Psoas muscle (tissue), 8 donors: Measurements from ENCODE around the gene RNU5D-1. TPM values are rescaled to one million over a fixed set of nuclear protein-coding genes. Genes with fewer than 3 reads are reported as not detected.

Source experiments
- ATAC-seq, 4 donors: fragments of 200-7000 bp; cut with Tn5 transposase; one replicate each; pipeline ENCODE4 v1.9.1; 2020; ENCODE audit warnings: moderate library complexity in 3 of 4, mild to moderate bottlenecking in 2 of 4
- DNase-seq, 2 donors: peaks; one replicate each; pipeline ENCODE4 v3.0.0-alpha.2; 2020
- H3K27ac ChIP-seq: fragments of 200-600 bp; one replicate; pipeline ENCODE4 v1.8.0; 2022
- H3K27me3 ChIP-seq, 3 donors: fragments of 200-600 bp in 1 of 3; one replicate each; pipeline versions ENCODE4 v1.6.1 to v1.8.0; 2013 to 2022; ENCODE audit warnings: low read length in 2 of 3, mild to moderate bottlenecking in 2 of 3, moderate library complexity in 1 of 3; ENCODE audit not compliant: insufficient read depth in 3 of 3
- H3K36me3 ChIP-seq, 2 donors: fragments of 200-600 bp in 1 of 2; one replicate each; pipeline versions ENCODE4 v1.6.1 to v1.8.0; 2013 to 2022; ENCODE audit warnings: low read depth in 1 of 2, mild to moderate bottlenecking in 1 of 2, moderate library complexity in 1 of 2; ENCODE audit not compliant: insufficient read depth in 1 of 2
- H3K4me1 ChIP-seq: fragments of 200-600 bp; one replicate; pipeline ENCODE4 v1.8.0; 2022
- H3K4me3 ChIP-seq: fragments of 200-600 bp; one replicate; pipeline ENCODE4 v1.8.0; 2022; ENCODE audit warnings: mild to moderate bottlenecking
- H3K9me3 ChIP-seq: fragments of 200-600 bp; one replicate; pipeline ENCODE4 v1.8.0; 2022
- WGBS, 3 donors: extraction: QIAGEN DNeasy Blood & Tissue Kit; methylation state at CpG; one replicate each; pipeline versions ENCODE4 v1.1.6 to v1.1.7; 2013; 5-methylcytosine and 5-hydroxymethylcytosine counted together
- intact Hi-C, 2 donors: fragments of 100-400 bp; cut with DNase I; formaldehyde crosslinking; loops; one replicate each; pipeline versions ENCODE4 v1.11.0 to v1.14.2; 2022
- polyA plus RNA-seq, 3 donors: library from polyadenylated mRNA; stranded (reverse); fragments of 200-250 nt; gene quantifications; one replicate each; pipeline ENCODE4 v1.2.3, GENCODE V29; 2013
- total RNA-seq, 4 donors: library from RNA; stranded (reverse); fragmentation: NEBNext Ultra II Directional in 2 of 4; extraction: Animal tissue kit (Norgen Biotek cat#: 25700) in 2 of 4; gene quantifications; one replicate each; pipeline versions ENCODE4 v1.2.1 to v1.2.4, GENCODE V29; 2021 to 2023
- TF ChIP-seq, protein P1 (sequence below): fragments of 200-600 bp; IDR thresholded peaks from one replicate; pipeline ENCODE4 v1.8.0; 2022; ENCODE audit warnings: antibody characterized with exemption
- donor health status: healthy with polysubstance abuse.
- donor health status: DM: no; HTN: no; CAD: no; lungs with moderate emphysema.
- donor health status: Bipolar disorder and iron deficiency.
- donor health status: healthy.
- donor health status: DM: yes; HTN: yes; CAD: no.
- donor health status: DM: no; HTN: no; CAD: no.
- donor health status: DM: no; HTN: no; CAD: no.
- donor health status: DM: yes; HTN: yes; CAD: no.

RNU5D-1 gene
- total and polyA plus RNA-seq, 7 donors, result not detected

GRCh38 chr1:44723064-44723463 is 7.9 kb downstream of the RNU5D-1 start:
- H3K4me3 ChIP-seq, result no peak overlapping the region
- intact Hi-C loops, result no loop called here
- ATAC-seq (no peak), DNase-seq (no peak)
- H3K27ac ChIP-seq, result no peak overlapping the region
- 69 to 75% (median 70%) methylated on average over 9 of the region's 9 CpGs for WGBS, 3 donors
- H3K4me1 ChIP-seq, result no peaks in the 10 kb centered on the region
- no peaks in the 10 kb centered on the region for H3K9me3 ChIP-seq
- TF ChIP-seq, protein P1, sequence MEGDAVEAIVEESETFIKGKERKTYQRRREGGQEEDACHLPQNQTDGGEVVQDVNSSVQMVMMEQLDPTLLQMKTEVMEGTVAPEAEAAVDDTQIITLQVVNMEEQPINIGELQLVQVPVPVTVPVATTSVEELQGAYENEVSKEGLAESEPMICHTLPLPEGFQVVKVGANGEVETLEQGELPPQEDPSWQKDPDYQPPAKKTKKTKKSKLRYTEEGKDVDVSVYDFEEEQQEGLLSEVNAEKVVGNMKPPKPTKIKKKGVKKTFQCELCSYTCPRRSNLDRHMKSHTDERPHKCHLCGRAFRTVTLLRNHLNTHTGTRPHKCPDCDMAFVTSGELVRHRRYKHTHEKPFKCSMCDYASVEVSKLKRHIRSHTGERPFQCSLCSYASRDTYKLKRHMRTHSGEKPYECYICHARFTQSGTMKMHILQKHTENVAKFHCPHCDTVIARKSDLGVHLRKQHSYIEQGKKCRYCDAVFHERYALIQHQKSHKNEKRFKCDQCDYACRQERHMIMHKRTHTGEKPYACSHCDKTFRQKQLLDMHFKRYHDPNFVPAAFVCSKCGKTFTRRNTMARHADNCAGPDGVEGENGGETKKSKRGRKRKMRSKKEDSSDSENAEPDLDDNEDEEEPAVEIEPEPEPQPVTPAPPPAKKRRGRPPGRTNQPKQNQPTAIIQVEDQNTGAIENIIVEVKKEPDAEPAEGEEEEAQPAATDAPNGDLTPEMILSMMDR, result no peak
- H3K27me3 ChIP-seq, result no peaks in the 10 kb centered on the region
- H3K36me3 ChIP-seq, result no peaks in the 10 kb centered on the region

DNA sequence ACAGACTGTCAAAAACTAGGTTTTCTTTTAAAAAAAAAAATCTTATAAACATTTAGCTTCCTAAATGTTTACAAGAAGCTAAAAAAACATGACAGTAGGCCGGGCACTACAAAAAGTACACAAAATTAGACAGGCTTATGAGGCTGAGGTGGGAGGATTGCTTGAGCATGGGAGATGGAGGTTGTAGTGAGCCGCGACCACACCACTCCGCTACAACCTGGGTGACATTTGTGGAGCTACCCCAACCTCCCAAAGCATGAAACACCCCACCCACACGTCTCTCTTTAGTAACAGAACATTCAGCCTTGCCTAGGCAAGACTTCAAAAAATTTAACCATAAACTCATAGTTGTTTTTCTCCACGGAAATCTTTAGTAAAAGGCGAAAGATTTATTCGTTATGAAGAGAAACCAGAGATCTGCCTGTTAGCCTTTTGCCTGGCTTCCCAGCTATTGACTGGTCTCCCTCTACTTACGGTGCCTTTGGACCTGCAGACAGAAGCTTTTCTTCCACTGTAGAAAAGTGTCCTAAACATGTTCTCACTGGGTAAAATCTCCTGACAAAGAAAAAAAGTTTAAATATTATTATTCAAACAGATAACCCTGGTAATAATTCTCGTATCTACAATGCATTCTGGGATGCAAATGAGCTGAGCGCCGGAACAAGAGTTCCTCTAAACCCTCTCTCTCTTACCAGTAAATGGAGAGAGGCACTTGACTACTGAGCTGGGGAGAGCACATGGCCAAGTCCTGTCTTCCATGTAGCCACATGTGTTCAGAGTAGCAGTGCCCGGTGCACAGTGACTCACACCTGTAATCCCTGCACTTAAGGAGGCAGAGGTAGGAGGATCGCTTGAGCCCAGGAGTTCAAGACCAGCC is 9.2 kb downstream of the RNU5D-1 start:
- ATAC-seq (peak; percentile 59 to 77 (median 69)), DNase-seq (no peak)
- H3K36me3 ChIP-seq, result no peaks in the 10 kb centered on the region
- TF ChIP-seq, protein P1, result no peak
- H3K4me1 ChIP-seq, result no peaks in the 10 kb centered on the region
- no peak overlapping the region for H3K27ac ChIP-seq
- H3K4me3 ChIP-seq, result no peak overlapping the region
- no peaks in the 10 kb centered on the region for H3K9me3 ChIP-seq
- H3K27me3 ChIP-seq, result no peaks in the 10 kb centered on the region
- intact Hi-C loops, result no loop called here
- 28 to 37% (median 37%) methylated on average over 14 of the region's 14 CpGs for WGBS, 3 donors

GRCh38 chr1:44720281-44720680 is 10.7 kb downstream of the RNU5D-1 start:
- Histone ChIP-seq H3K4me1 (no peaks in the 10 kb centered on the region), H3K36me3 (no peaks in the 10 kb centered on the region), H3K4me3 (no peak overlapping the region), H3K9me3 (no peaks in the 10 kb centered on the region), H3K27ac (no peak overlapping the region), H3K27me3 (no peaks in the 10 kb centered on the region)
- WGBS, 3 donors, result 85 to 91% (median 86%) methylated on average over 4 of the region's 4 CpGs
- TF ChIP-seq, protein P1, result no peak
- DNase-seq (no peak), ATAC-seq (no peak)
- intact Hi-C loops, result no loop called here

DNA sequence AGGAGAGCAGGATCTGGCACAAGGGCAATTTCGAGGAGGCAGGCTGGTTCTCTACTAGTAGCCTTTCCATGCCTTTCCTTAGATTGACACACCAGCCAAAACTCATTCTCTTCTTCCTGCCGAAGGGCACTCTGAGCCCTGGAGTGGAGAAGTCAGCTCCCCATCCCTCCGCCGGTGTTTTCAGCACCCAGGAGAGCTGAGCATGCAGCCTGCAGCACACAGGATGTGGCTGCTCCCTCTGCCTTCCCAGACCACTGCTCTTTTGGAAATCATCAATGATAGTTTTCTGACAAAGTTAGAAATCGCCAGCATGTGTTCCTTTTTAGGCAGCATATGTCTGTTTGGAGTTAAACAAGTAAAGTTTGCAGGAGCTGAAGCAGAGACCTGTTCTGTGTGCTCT is 11.7 kb downstream of the RNU5D-1 start:
- ATAC-seq (no peak), DNase-seq (no peak)
- Histone ChIP-seq H3K9me3 (no peaks in the 10 kb centered on the region), H3K4me1 (peaks cover 7% of the 10 kb centered on the region), H3K27me3 (no peaks in the 10 kb centered on the region), H3K36me3 (no peaks in the 10 kb centered on the region), H3K4me3 (no peak overlapping the region), H3K27ac (no peak overlapping the region)
- intact Hi-C loops, result no loop called here
- TF ChIP-seq, protein P1, result no peak
- WGBS, 3 donors, result 64 to 76% (median 67%) methylated on average over 5 of the region's 5 CpGs
